Keratinocyte (primary cell): Measurements from ENCODE around the gene GNG5. TPM values are rescaled to one million over a fixed set of nuclear protein-coding genes. Genes with fewer than 3 reads are reported as not detected.

Source experiments
- DNase-seq: peaks from one replicate; pipeline ENCODE4 v3.0.0-alpha.2; 2011; ENCODE audit warnings: low read depth, missing footprints, low spot score
- FAIRE-seq: peaks from 2 replicates; lab custom pipeline; 2011; peaks lifted over from hg19 to GRCh38; lab: Jason Lieb, UNC
- H2AFZ ChIP-seq: 2 replicates; pipeline ENCODE4 v1.6.0; 2012; ENCODE audit warnings: low read length, control low read depth, inconsistent platforms; ENCODE audit not compliant: control insufficient read depth
- H3K27ac ChIP-seq: 2 replicates; pipeline ENCODE4 v1.5.1; 2011; ENCODE audit warnings: low read length; ENCODE audit not compliant: control insufficient read depth, insufficient read depth
- H3K27me3 ChIP-seq: 3 replicates; pipeline ENCODE4 v1.6.0; 2011; ENCODE audit warnings: low read length; ENCODE audit not compliant: control insufficient read depth, insufficient read depth; ENCODE audit errors: extremely low read depth
- H3K36me3 ChIP-seq, 2 experiments: 2 replicates in 1 of 2; 3 replicates in 1 of 2; pipeline ENCODE4 v1.5.1; 2011; ENCODE audit warnings: low read length in 2 of 2, mild to moderate bottlenecking in 1 of 2; ENCODE audit not compliant: control insufficient read depth in 2 of 2, insufficient read depth in 2 of 2; ENCODE audit errors: extremely low read depth in 1 of 2
- H3K4me1 ChIP-seq: 3 replicates; pipeline ENCODE4 v1.5.1; 2011; ENCODE audit warnings: low read length; ENCODE audit not compliant: control insufficient read depth, insufficient read depth; ENCODE audit errors: extremely low read depth
- H3K4me2 ChIP-seq: 3 replicates; pipeline ENCODE4 v1.6.0; 2011; ENCODE audit warnings: low read depth, low read length; ENCODE audit not compliant: control insufficient read depth, insufficient read depth; ENCODE audit errors: extremely low read depth
- H3K4me3 ChIP-seq, 3 experiments: fragments of 200-600 bp in 1 of 3; sonication (generic) in 1 of 3; 2 replicates in 2 of 3; 3 replicates in 1 of 3; pipeline ENCODE4 v1.5.1; 2011 to 2016; ENCODE audit warnings: low read length in 3 of 3, mild to moderate bottlenecking in 3 of 3, control low read depth in 2 of 3, inconsistent platforms in 1 of 3, low read depth in 1 of 3, mixed read lengths in 1 of 3, mixed run types in 1 of 3, moderate library complexity in 1 of 3; ENCODE audit not compliant: control insufficient read depth in 2 of 3, insufficient read depth in 2 of 3; ENCODE audit errors: extremely low read depth in 1 of 3
- H3K79me2 ChIP-seq: 2 replicates; pipeline ENCODE4 v1.6.0; 2012; ENCODE audit warnings: low read length; ENCODE audit not compliant: control insufficient read depth, insufficient read depth
- H3K9ac ChIP-seq: 3 replicates; pipeline ENCODE4 v1.6.0; 2011; ENCODE audit warnings: low read length; ENCODE audit not compliant: control insufficient read depth, insufficient read depth; ENCODE audit errors: extremely low read depth
- H3K9me1 ChIP-seq: 3 replicates; pipeline ENCODE4 v1.6.0; 2011; ENCODE audit warnings: low read length; ENCODE audit not compliant: control insufficient read depth, insufficient read depth; ENCODE audit errors: extremely low read depth
- H3K9me3 ChIP-seq: 2 replicates; pipeline ENCODE4 v1.5.1; 2012; ENCODE audit warnings: low read depth, low read length; ENCODE audit not compliant: control insufficient read depth
- H4K20me1 ChIP-seq: 3 replicates; pipeline ENCODE4 v1.6.0; 2011; ENCODE audit warnings: low read length; ENCODE audit not compliant: control insufficient read depth, insufficient read depth; ENCODE audit errors: extremely low read depth
- CTCF ChIP-seq, 3 experiments: IDR thresholded peaks in 1 of 3; conservative IDR thresholded peaks in 1 of 3; optimal IDR thresholded peaks in 1 of 3; 2 replicates in 2 of 3; 3 replicates in 1 of 3; pipeline versions ENCODE3 to v1.5.1; 2011; ENCODE audit warnings: low read length in 3 of 3, mild to moderate bottlenecking in 3 of 3, moderate library complexity in 2 of 3, control low read depth in 1 of 3, inconsistent platforms in 1 of 3; ENCODE audit not compliant: insufficient read depth in 2 of 3; ENCODE audit errors: extremely low read depth in 1 of 3
- EZH2 ChIP-seq: IDR thresholded peaks from one replicate; pipeline ENCODE4 v1.6.1; 2012; ENCODE audit warnings: inconsistent platforms, mild to moderate bottlenecking, low read length, moderate library complexity
- dilution Hi-C: fragments of 300-500 bp; cut with MboI; formaldehyde crosslinking; loops from one replicate; pipeline ENCODE4 v1.7.0; 2020; ENCODE audit warnings: low sequenced_read_pairs; ENCODE audit not compliant: extremely low pct_ligation_motif_present
- polyA plus RNA-seq, 5 experiments: library from polyadenylated mRNA; depleted of rRNA in 3 of 5; stranded (reverse) in 3 of 5; stranded (forward) in 1 of 5; unstranded in 1 of 5; fragments of >200 nt; gene quantifications; 1 replicate in 1 of 5; 2 replicates in 3 of 5; 3 replicates in 1 of 5; pipeline versions ENCODE4 v1.2.1 to v1.2.3, GENCODE V29; 2011 to 2012; ENCODE audit warnings: missing spikeins in 2 of 5, low read depth in 1 of 5, low replicate concordance in 1 of 5

GNG5 gene
- polyA plus RNA-seq, 1 donor (not counting 4 experiments of a cell fraction or from before 2014, with no cell fraction given): 167 TPM

DNA sequence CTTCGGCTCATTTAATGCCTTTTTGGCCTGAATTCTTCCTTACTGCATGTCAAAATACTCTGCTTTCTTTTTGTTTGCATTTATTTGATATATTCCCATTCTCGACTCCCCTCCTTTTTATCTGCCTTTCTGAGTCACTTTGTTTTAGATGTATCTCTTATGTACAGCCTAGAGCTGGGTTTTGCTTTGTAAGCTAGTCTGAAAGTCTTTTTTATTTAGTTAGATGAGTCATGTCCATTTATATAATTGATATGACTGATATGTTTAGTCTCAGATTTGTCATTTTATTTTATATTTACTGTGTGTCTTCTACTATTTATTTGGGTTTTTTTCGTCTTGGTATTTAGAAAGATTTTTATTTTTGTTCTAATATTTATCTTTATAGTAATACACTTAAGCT, 33.6 kb upstream of the GNG5 start:
- Histone ChIP-seq H3K36me3 (no peaks in the 10 kb centered on the region), H3K27ac (no peak overlapping the region), H3K9me3 (no peaks in the 10 kb centered on the region), H4K20me1 (no peaks in the 10 kb centered on the region), H2AFZ (no peak overlapping the region), H3K4me2 (no peak overlapping the region), H3K79me2 (no peaks in the 10 kb centered on the region), H3K9ac (no peak overlapping the region), H3K4me1 (no peaks in the 10 kb centered on the region), H3K4me3 (no peak overlapping the region), H3K27me3 (no peaks in the 10 kb centered on the region), H3K9me1 (no peaks in the 10 kb centered on the region)
- dilution Hi-C loops: no loop called here
- TF ChIP-seq CTCF (optimal IDR thresholded peaks at IDR 0.05 in 1 of 3, IDR thresholded peaks at IDR 0.05 in 1 of 3, conservative IDR thresholded peaks at IDR 0.05 in 1 of 3; ENCODE audit: extremely low read depth in 1 of 3, insufficient read depth in 2 of 3, low read length in 3 of 3) (no peak), EZH2 (no peak)
- no peak for FAIRE-seq
- no peak for DNase-seq

DNA sequence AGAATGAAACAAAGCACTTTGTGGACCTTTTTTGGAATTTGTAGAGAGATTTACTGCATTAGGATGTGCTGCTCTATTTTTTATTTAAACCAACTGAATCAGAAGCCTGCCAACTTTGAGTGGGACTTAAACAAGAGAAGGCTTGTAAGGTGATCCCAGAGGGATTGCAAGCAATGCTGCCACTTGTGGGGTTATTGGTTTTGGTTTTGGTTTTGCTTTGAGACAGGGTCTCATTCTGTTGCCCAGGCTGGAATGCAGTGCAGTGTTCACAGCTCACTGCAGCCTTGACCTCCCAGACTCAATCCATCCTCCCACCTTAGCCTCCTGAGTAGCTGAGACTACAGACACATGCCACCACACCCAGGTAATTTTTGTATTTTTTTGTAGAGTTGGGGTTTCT, 32.2 kb upstream of the GNG5 start:
- Histone ChIP-seq H3K4me1 (no peaks in the 10 kb centered on the region), H3K36me3 (no peaks in the 10 kb centered on the region), H3K27me3 (no peaks in the 10 kb centered on the region), H3K9me1 (no peaks in the 10 kb centered on the region), H3K27ac (no peak overlapping the region), H2AFZ (no peak overlapping the region), H3K4me3 (no peak overlapping the region), H3K9ac (no peak overlapping the region), H4K20me1 (no peaks in the 10 kb centered on the region), H3K4me2 (no peak overlapping the region), H3K79me2 (no peaks in the 10 kb centered on the region), H3K9me3 (no peaks in the 10 kb centered on the region)
- no peak for FAIRE-seq
- dilution Hi-C loops: no loop called here
- TF ChIP-seq CTCF (optimal IDR thresholded peaks at IDR 0.05 in 1 of 3, IDR thresholded peaks at IDR 0.05 in 1 of 3, conservative IDR thresholded peaks at IDR 0.05 in 1 of 3; ENCODE audit: extremely low read depth in 1 of 3, insufficient read depth in 2 of 3, low read length in 3 of 3): no peak
- no peak for TF ChIP-seq EZH2
- DNase-seq: no peak
